ENCODE results near the gene CD200.

CD200 gene, protein sequence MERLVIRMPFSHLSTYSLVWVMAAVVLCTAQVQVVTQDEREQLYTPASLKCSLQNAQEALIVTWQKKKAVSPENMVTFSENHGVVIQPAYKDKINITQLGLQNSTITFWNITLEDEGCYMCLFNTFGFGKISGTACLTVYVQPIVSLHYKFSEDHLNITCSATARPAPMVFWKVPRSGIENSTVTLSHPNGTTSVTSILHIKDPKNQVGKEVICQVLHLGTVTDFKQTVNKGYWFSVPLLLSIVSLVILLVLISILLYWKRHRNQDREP

DNA sequence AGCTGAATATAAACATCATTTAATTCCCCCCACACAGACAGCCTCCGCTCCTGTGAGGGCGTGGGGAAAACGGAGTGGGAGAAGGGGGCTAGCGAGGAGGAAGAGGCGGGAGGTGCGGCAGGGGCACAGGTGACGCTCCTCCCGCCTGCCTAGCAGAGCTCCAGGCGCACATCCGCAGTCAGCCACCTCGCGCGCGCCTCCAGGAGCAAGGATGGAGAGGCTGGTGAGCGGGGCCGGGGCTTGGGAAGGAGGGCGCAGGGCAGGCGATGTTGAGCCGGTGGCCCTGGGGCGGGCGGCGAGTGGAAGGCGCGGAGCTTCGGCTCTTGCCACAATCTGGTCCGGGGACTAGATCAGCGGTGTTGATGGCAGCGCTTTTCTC is at the start of gene CD200:
CD200 (plus strand) TSS at position 155 of the 379 bp plus-strand sequence; CDS start at position 212, 57 bp downstream.
- DNase-seq: peak; percentile 51 to 64

DNA sequence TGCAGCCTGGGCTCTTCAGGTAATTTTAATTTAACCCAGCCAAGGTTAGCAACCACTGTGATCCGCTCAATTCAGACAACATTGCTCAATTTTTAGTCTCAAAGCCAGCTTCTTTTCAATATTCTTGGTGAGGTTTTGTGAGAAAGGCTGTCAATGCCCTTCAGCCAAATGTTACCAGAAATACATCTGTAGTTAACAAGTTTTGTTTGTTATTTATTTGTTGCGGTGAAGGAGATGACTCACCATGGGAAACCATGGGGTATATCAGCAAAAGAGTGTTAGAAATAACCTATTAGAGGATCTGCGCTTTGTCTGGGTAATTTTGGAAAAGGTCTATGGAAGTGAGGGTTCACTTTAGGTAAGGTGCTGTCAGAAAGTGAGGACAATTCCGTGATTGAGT is 43.9 kb upstream of the CD200 start:
- DNase-seq: no peak

DNA sequence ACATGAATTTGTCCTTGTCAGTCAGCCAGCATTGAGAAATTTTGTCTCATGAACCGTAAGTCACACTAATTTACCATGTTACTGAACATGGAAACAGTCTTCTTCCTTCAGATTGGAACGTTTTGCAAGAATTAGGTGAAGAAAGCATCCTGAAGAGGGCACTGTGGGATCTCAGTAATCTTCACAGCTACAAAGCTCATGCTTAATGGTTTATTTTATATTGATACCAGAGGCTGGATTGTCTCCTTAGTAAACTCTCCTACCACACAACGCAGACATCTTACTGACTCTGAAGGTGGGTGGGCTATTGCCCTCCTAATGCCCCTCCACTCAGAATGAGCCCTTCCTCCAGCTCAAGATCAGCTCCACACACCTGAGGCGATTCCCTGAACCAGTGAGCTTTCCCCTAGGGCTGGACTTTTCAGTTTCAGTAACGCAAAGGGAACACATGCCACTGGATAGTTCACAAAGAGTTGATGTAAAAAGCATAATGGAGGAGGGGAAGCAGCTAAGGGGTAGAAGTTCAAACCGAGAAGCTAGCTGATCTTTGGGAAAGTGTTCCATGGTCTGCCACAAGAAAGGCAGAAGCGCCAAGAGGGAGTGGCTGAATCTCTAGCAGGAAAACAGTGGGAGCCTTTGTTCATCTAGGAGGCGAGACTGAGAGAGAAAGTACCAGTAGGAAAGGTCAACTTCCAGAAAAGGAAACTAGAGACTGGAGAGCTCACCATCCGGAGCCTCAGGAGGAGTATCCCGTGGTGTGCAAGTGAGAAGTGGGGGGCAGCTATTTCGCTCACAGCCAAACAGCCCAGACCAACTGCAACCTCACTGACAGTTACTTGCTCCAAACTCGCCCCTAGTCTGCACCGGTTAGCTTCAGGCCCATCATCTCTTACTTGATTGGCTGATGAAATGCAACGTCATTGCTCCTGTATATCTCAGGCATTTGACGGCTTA is 39.3 kb upstream of the CD200 start, which contains the start of gene SLC9C1:
SLC9C1 (minus strand) TSS at position 849 of the 954 bp plus-strand sequence. CDS start 7,425 bp downstream, outside the sequence.
- peak; percentile 88 to 89 for DNase-seq

DNA sequence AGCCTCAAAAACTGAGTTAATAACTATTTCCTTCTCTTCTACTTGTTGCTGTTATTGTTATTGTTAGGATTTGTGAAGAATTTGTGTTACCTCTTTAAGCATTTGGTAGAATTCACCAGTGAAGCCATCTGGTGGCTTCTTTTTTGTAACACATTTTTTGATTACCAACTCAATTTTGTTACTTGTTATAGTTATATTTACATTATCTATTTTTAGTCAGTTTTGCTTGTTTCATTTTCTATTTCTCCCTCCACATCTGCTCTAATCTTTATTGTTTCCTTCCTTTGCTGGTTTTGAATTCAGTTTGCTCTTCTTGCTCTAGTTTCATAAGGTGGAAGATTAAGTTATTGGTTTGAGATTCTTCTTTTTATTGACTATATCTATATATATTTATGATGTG is 35.2 kb upstream of the CD200 start:
- peak; percentile 15 to 18 for DNase-seq

DNA sequence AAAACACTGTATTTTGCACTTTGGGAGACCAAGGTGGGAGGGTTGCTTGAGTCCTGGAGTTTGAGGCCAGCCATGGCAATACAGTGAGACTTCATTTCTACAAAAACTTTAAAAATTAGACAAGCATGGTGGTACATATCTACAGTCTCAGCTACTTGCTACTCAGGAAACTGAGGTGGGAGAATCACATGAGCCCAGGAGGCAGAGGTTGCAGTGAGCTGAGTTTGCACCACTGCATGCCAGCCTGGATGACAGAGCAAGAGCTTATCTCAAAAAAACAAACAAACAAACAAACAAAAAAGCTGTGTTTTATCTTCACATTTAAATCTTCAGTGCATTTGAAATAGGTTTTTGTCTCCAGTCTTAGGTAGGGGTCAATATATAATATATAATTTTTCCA is 34.2 kb upstream of the CD200 start:
- DNase-seq: no peak

DNA sequence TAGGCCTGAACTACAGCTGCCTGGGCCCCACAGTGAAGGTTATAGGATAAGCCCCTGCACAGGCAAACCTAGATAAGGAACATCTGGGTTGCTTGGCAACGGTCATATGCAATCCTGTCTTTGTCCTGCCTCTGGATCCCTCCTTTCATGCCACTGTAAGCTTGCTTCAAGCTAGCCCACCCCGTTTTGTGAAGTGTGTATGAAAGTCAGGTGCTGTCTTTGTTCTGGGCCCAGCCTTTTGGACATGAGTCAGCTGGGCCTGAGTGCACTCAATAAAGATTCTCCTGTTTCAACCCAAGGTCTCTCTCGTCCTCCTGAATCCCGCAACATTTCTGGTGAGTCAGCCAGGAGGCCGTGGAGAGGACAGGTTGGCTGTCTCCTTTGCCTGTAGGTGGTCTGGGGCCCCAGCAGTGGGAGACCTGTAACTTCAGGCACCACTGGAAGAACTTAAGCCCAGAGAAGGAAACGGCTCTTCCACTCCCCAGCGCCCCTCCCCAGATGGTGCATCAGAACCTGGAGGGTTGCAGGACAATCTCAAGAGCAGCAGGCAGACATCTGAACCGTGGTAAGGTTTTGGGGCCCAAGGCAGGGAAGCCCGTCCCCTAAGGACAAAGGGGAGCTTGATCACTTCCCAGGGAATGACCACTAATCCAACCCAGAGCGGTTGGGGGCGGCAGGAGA is 30.7 kb upstream of the CD200 start:
- DNase-seq: no peak

DNA sequence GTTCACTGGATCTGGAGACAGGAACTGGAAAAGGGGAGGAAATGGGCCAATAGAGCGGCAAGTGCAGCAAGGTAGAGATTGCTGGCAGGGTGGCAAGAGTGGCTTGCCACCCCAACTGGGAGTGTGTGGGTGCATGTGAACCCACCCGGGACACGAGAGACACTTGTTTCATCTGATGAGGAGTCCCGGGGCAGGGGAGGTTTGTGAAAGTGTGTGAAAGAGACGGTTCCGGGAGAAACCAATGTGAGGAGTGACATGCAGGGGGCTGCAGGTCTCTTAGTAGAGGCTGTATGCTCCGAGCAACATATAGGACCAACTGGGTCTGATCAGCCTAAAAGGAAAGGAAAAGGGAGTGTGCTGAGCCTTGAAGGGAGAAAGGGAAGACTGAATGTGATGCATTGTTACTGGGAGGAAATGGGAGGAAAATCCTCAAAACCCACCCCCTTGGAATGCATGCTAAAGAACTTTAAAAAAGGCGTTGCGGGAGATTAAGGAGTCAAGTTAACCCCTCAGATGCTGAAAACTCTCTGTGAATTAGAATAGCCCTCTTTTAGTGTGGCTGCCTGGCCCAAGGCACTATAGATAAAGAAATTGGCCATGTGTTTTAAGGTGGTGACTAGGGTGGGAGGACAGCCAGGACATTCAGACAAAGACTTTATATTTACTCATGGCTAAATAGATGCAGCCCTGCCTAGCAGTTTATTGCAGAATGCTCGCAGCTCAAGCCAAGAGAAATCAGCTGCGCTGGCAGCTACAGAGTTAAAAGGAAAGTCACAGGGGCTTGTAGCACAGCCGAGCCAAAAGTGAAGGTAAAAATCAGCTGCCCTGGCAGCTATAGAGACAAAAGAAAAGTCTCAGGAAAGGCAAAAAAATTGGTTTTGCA is 29.8 kb upstream of the CD200 start:
- no peak for DNase-seq

DNA sequence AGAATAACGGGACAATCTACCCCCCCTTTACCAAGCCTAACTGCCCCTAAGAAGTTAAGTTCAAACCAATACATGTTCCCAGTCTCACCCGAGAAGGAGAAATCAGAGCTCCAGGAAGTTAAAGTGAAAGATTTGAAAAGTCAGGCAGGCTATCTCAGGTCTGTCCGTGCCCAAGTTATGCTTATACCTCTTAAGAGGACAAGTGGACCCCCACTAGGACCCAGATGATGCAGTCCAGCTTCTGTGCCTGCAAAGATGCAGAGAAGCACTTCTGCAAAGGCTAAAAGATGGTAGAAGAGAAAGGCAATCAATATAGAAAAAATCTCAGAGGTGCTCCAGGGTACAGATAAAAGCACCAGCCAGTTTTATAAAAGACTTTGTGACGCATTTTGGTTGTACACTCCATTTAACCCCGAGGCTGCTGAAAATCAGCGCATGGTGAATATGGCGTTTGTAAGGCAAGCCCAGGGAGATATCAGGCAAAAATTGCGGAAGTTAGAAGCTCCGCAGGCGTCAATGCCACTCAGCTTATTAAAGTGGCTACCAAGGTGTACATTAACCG is 29.1 kb upstream of the CD200 start:
- no peak for DNase-seq

DNA sequence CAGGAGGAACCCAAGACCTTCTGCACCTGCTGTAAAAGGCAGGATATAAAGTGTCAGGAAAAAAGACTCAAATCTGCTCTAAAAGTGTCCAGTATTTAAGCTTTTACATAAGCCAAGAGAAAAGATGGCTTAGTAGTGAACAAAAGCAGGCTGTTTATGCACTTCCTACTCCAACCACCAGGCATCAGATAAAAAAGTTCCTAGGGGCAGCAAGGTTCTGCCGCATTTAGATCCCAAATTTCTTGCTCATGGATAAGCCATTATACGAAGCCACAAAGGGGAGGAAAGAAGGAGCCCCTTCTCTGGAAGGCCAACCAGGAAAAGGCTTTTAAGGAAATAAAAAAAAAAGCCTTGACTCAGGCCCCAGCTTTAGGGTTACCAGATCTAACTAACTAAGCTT is 28.3 kb upstream of the CD200 start:
- DNase-seq: peak in 1 of 2 experiments; percentile 5

DNA sequence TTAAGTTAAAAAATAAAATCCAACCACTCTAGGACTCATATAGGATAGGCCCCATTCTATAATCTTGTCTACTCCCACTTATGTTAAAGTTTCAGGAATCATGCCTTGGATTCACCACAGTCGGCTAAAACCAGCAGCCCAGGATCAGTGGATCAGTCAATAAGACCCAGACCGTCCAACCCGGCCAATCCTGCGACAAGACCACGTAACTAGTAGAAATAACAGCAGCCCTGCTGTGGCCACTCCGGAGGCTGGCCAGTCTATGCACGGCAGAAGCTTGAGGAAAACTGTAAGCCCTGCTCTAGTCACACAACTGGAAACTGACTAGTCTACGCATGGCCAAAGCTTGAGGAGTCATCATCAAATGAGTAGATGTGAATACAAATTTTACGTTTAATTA is 26.1 kb upstream of the CD200 start:
- DNase-seq: no peak

DNA sequence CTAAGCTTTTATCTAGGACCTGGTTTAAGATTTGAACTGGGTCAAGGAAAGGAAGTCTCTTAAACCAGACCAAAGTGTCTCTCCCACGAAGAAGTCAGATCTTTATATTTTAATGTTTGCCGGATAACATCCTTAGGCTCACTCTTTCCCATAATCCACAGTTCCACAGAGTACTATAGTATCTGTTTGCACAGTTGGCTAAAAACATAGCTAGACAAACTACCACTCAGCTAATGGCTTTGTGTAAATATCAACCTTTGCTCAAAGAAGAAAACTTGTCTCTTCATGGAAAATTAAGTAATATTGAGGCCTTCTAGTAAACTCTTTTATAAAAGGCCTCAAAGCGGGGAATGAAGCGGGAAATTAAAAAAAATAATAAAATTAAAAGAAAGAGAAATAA is 25.4 kb upstream of the CD200 start:
- DNase-seq: no peak

DNA sequence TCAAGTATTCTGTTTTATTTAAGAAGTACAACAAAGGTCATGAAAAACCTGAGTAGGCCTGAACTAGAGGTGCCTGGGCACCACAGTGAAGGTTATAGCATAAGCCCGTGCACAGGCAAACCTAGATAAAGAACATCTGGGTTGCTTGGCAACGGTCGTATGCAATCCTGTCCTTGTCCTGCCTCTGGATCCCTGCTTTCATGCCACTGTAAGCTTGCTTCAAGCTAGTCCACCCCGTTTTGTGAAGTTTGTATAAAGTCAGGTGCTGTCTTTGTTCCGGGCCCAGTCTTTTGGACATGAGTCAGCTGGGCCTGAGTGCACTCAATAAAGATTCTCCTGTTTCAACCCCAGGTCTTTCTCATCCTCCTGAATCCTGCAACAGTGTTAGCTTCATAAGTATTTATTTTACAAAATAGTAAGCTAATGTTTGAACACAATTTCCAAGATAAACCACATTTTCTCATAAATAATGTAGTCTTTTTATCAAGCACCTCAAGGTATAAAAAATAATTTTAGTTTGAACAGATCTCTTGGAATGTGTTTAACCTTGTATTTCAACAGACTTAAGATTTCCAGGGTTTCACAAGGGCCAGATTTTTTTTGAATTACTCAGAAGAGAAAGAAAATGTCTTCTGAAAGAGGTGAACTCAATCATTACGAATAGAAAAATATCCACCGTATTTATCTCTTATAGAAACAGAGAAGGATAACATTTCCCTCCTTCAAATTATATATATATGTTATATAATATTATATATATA is 24.6 kb upstream of the CD200 start:
- no peak for DNase-seq

DNA sequence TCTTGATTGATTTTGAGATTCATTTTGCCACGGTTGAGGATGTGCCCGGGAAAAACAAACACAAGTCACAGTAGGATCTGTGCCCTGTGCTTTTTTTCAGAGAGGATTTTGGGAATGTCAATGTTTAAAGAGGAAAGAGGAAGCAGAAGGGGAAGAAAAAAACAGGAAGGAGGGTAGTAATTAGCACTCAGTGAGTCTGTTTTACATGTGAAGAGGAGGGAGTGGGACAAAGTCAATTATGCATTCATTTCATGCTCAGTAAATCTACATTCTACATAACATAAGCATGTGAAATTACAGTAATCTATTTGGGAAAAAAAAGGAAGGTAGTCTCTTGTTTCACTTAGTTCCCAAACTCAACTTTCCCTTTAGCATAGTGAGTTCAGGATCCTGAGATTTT is 18.3 kb upstream of the CD200 start:
- DNase-seq: no peak

DNA sequence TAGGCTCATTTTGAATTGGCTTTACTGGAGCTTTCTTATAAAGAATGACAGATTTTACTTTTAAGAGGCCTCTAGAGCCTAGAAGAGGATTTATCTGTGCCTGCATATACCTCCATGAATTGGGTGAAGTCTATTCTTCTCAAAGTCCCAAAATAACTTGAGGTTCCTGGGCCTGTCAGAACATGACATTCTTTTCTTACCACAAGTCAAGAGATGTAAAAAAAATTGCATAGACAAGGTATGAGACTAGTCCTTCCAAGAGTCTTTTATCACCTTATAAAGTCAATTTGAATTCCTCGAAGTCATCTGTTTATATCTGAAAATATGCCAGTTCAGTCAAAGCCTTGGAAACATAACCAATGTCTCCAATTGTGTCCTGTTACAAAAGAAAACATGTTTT is 17.2 kb upstream of the CD200 start:
- DNase-seq: no peak

DNA sequence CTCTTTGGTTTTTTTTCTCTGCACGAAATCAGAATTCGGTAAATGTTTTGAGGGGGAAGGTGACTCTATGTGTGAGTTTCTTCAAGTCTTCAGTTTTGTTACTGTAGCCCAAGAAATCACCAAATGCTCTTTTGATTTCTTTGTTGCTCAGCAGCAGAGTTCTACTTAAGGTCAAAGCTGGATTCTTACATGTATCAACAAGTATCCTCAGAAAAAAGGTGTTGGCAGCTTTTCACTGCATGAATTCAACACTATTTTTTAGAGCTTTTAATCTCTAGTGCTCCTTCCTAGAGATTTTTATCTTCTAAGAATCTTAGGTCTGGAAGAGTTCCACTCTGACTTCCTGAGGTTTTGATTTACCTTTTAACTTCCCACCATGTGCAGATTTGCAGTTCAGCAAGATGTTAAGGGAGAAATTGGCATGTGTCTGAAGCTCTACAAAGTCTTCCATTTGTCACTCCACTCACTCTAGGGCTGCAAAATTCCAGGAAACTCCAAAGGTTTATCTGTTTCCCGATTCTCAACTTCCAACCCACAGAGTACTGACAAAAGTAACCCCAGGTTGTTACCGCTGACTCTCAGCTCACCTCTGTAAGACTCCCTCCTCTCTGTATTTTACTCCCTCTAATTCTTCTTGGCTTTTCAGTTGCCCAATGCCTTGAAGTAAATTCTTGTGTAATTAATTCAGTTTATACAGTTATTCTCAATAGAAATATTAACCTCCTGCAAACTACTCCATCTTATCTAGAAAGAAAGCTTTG is 13.3 kb upstream of the CD200 start:
- DNase-seq: no peak

DNA sequence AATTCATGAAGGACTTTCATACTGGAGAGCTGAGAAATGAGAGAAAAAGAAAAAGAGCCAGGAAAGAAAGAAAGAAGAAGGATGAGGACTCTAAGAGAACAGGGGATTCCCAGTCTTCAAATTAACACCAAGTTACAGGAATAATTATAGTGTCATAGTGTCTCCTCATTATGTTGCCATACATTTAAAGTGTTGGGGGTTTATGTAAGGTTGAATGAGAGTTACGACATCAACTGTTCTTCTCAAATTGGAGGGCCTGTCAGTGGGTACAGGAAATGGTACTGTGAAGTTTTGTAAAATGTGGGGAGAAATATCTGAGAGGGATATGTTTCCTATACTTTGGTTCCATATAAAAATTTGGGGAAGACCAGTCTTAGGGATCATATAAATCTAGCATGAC is 12.3 kb upstream of the CD200 start:
- peak; percentile 20 to 27 for DNase-seq

DNA sequence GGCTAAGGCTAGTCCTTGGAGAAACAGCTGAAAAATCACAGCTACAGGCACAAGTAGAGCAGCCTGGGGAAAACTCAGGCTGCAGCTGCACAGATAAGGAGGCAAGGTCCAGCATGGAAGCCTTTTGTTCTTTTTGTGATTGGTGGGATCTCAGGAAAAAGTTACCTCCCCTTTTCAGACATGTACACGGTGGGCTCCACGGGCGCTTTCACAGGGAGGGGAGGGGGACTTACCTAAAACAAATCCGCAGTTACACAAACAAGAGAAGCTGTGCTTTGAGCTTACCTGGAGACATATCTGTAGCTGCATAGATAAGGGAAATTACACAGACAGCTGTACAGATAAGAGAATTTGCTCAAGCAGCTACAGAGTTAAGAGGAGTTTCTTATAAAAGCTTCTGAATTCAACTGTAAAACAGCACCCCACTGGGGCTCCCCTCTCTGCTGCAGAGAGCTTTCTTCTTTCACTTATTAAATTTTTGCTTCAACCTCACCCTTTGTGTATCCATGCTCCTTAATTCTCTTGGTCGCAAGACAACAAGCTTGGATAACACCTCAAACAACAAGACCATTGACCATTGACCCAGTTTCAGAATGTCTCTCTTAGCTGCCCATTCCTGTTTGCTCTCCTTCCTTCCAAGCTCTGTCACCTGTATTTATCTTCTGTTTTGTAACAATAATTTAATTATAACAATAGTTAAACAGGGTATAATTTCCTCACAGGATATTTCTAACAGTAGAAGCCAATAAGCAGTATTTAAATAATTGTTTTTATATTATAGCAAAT is 10.9 kb upstream of the CD200 start:
- DNase-seq: no peak

DNA sequence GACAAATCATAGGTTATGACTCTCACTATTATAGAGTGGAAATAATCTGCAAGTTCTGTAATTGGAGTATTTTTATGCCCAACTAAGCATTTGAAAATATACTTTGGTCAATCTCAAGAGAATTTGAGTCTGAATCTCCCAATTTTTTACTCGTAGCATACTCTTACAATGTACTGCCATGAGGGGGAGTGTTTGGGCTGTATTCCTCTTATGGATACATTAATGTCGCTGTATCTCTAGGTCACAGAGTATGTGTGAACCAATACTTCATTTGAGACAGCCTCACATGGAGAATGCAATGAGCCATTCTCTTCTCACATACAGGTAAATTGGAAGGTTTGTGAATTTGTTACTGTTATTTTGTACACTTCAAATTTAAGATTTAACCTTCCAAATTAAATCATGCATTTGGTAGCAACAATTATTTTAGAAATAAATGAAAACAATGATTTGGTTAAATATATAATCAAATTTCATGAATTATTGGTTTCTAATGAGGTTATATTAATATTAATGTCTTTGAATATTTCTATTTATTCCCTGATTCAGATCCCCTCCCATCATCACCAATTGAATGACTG is 5.5 kb upstream of the CD200 start:
- DNase-seq: peak; percentile 94 to 97

DNA sequence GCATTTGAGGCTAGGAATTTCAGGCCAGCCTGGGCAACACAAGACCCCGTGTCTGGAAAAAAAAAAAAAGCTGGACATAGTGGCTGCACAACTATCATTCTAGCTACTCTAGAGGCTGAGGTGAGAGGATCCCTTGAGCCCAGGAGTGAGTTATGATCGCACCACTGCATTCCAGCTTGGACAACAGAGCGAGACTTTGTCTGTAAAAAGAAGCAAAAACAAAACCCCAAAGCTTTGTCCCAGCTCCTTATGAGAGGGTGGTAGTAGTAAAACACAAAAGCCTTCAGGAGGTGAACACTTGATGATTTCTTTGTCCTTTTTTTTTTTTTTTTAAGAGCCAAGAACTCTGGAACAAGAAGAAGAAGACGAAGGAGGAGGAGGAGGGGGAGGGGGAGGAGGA is 1.1 kb upstream of the CD200 start:
- DNase-seq: peak; percentile 7 to 23
